PC-3 (cell line): ENCODE data around the gene SEPTIN1.

Source experiments
- EZH2 ChIP-seq: fragments of 300-600 bp; sonication (generic); IDR thresholded peaks from one replicate; pipeline ENCODE4 v1.6.1; 2017; ENCODE audit warnings: antibody characterized with exemption, mild to moderate bottlenecking, low read length; ENCODE audit not compliant: unreplicated experiment
- EZH2phosphoT487 ChIP-seq: fragments of 300-600 bp; sonication (generic); IDR thresholded peaks from 2 replicates; pipeline ENCODE4 v1.6.1; 2018; ENCODE audit warnings: mild to moderate bottlenecking, antibody characterized with exemption, low read length, borderline replicate concordance
- TF ChIP-seq, protein P1 (sequence below): fragments of 300-600 bp; sonication (generic); conservative IDR thresholded peaks from 2 replicates; pipeline ENCODE4 v1.5.1; 2017; ENCODE audit warnings: antibody characterized with exemption, low read depth, mild to moderate bottlenecking, low read length

GRCh38 chr16:30380072-30380802, 2.1 kb downstream of the SEPTIN1 start:
- no peak for TF ChIP-seq EZH2phosphoT487
- TF ChIP-seq, protein P1, sequence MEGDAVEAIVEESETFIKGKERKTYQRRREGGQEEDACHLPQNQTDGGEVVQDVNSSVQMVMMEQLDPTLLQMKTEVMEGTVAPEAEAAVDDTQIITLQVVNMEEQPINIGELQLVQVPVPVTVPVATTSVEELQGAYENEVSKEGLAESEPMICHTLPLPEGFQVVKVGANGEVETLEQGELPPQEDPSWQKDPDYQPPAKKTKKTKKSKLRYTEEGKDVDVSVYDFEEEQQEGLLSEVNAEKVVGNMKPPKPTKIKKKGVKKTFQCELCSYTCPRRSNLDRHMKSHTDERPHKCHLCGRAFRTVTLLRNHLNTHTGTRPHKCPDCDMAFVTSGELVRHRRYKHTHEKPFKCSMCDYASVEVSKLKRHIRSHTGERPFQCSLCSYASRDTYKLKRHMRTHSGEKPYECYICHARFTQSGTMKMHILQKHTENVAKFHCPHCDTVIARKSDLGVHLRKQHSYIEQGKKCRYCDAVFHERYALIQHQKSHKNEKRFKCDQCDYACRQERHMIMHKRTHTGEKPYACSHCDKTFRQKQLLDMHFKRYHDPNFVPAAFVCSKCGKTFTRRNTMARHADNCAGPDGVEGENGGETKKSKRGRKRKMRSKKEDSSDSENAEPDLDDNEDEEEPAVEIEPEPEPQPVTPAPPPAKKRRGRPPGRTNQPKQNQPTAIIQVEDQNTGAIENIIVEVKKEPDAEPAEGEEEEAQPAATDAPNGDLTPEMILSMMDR, result no peak
- no peak for TF ChIP-seq EZH2
